LoVo (cell line): ENCODE data around the gene TNS2.
A peak's percentile ranks its signal among the peaks of the same experiment; 100 is the strongest.
"Not testable (repeated sequence)": the region's sequence is repeated elsewhere in the genome, so short reads cannot be mapped to it uniquely, and the experiment has no call there.

Experiments used
- DNase-seq: peaks from one replicate; pipeline ENCODE4 v3.0.0-alpha.2; 2016; ENCODE audit warnings: low spot score

The TNS2 gene

GRCh38 chr12:53096089-53096741, 46.4 kb downstream of the TNS2 start:
- no peak for DNase-seq

GRCh38 chr12:53096759-53097158, 46.9 kb downstream of the TNS2 start:
- DNase-seq = no peak

- no peak for DNase-seq
Observed at GRCh38 chr12:53097207-53097563, 47.3 kb downstream of the TNS2 start.

- DNase-seq = peak; percentile 58
Observed at GRCh38 chr12:53097564-53098353, 47.9 kb downstream of the TNS2 start, which contains the start of gene IGFBP6. IGFBP6 (plus strand) TSS chr12:53097667; CDS start chr12:53097718, 51 bp downstream.

GRCh38 chr12:53098354-53098981, 48.6 kb downstream of the TNS2 start:
- DNase-seq = peak; percentile 15

GRCh38 chr12:53099071-53099882, 49.4 kb downstream of the TNS2 start:
- DNase-seq = peak; percentile 86

- DNase-seq = no peak
Observed at GRCh38 chr12:53100466-53101151, 50.7 kb downstream of the TNS2 start.

- DNase-seq = no peak
Observed at GRCh38 chr12:53101266-53101665, 51.4 kb downstream of the TNS2 start.

- DNase-seq = no peak
Observed at GRCh38 chr12:53101931-53102781, 52.3 kb downstream of the TNS2 start.

- DNase-seq = no peak
Observed at GRCh38 chr12:53102883-53103807, 53.3 kb downstream of the TNS2 start, which contains the start of gene SOAT2. SOAT2 (plus strand) TSS chr12:53103486; CDS start chr12:53103578, 92 bp downstream.

- DNase-seq = no peak
Observed at GRCh38 chr12:53103860-53104305, 54.0 kb downstream of the TNS2 start.

GRCh38 chr12:53105256-53105655, 55.4 kb downstream of the TNS2 start:
- DNase-seq = no peak

GRCh38 chr12:53105712-53106439, 56.0 kb downstream of the TNS2 start:
- DNase-seq = no peak

- no peak for DNase-seq
Observed at GRCh38 chr12:53107122-53107521, 57.3 kb downstream of the TNS2 start.

GRCh38 chr12:53112431-53112830, 62.6 kb downstream of the TNS2 start:
- DNase-seq = not testable (repeated sequence)

GRCh38 chr12:53113136-53113705, 63.4 kb downstream of the TNS2 start:
- no peak for DNase-seq

GRCh38 chr12:53113951-53114350, 64.1 kb downstream of the TNS2 start:
- DNase-seq = no peak
